ENCODE measurements around the gene ZNF112. TPM values are rescaled to one million over a fixed set of nuclear protein-coding genes. Genes with fewer than 3 reads are reported as not detected.
A peak's percentile ranks its signal among the peaks of the same experiment; 100 is the strongest.
"Not testable (repeated sequence)": the region's sequence is repeated elsewhere in the genome, so short reads cannot be mapped to it uniquely, and the experiment has no call there.

Gene ZNF112
- total RNA-seq: 5.0 and 7.2 TPM in 2 replicates

DNA sequence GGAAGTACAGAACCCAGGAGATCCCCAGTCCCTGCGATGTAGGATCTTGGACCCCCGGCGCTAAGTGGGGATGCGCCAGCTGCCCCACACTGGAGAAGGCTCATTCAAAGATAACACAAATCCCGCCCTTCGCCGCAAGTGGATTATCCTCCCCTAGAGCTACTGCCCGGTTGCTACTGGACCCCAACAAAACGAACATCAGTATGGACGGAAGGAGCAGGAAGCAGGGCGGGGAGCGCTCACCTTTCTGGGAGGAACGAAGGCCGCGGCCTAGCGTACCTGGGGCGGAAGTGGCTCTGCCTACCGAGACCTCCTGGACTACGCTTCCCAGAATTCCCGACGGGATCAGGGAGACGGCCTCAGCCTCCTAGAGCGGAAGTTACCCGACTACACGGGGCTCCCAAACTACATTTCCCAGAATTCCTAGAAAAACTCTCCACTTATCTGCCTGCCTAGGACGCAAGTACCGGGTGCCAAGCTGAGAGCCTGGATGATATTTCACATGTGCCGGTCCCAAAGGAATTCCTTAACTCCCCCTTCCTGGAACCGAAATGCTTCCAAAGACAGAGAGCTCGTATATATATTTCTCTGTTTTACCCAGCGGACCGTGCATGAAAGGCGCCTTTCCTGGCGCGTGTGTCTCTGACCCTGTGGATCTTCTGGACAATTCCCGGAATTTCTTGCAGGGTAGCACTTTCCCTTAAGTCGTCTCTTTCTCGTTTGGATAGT lies at the start of gene ZNF112:
Gene ZNF112, minus strand, starts transcription at position 298 of the 729 bp plus-strand sequence. CDS start 16,141 bp downstream, outside the sequence.
- DNase-seq (ENCODE audit: low read depth): peak; percentile 93
- TF ChIP-seq, protein P1, sequence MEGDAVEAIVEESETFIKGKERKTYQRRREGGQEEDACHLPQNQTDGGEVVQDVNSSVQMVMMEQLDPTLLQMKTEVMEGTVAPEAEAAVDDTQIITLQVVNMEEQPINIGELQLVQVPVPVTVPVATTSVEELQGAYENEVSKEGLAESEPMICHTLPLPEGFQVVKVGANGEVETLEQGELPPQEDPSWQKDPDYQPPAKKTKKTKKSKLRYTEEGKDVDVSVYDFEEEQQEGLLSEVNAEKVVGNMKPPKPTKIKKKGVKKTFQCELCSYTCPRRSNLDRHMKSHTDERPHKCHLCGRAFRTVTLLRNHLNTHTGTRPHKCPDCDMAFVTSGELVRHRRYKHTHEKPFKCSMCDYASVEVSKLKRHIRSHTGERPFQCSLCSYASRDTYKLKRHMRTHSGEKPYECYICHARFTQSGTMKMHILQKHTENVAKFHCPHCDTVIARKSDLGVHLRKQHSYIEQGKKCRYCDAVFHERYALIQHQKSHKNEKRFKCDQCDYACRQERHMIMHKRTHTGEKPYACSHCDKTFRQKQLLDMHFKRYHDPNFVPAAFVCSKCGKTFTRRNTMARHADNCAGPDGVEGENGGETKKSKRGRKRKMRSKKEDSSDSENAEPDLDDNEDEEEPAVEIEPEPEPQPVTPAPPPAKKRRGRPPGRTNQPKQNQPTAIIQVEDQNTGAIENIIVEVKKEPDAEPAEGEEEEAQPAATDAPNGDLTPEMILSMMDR (IDR thresholded peaks at IDR 0.05; ENCODE audit: insufficient read depth, low read length, severe bottlenecking): no peak
- Histone ChIP-seq H3K27me3 (ENCODE audit: control insufficient read depth, insufficient read depth, low read length) (no peaks in the 10 kb centered on the region), H3K36me3 (ENCODE audit: control insufficient read depth, insufficient read depth, low read length) (no peaks in the 10 kb centered on the region), H3K4me3 (ENCODE audit: low read depth, low read length) (peak within 1 kb of the TSS; percentile 74)
- FAIRE-seq: peak; percentile 97

DNA sequence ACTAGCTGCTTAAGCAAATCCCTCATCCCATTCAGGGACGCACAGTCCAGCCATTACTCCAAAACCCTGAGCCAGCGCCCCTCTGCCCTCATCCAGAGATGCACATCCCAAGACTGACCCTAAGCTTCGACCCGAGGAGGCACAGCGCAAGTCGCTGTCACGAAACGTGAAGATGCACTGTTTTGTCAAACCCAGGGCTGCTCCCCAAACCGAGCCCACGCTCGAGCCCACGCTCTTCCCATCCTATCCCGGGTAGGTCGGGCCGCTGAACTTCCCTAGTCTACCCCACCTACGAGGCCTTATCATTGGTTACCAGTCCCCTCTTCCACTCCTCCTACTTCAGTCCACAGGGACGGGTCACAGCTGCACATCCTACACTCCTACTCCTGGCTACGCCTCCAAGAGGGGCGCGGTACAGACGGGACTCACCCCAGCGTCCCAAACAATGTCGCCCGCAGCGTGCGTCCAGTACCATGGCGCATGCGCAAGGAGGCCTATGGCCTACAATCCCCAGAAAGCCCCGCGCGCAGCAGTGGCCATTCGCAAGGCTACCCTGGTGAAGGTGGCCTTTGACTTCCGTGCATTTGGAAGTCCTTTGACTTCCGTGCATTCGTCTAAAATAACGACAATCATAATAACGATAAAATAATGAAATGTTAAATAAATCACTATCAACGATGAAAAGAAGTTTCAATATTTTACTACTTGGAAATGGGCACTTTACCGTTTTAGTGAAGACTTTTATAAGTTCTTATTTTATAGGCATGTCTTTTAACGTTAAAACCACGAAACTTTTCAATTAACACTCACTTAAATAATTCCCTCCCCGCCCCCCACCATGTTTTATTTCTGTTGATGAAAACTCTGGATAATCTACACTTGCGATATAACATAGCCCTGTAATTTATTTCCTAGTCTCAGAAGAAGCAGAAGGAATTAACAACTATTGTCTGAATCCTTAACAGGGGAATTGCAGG lies 44.9 kb upstream of the ZNF112 start, which contains the start of gene ZNF285:
Gene ZNF285, minus strand, starts transcription at position 470 of the 977 bp plus-strand sequence. CDS start 4,395 bp downstream, outside the sequence.
- Histone ChIP-seq H3K4me3 (ENCODE audit: low read depth, low read length) (peak within 1 kb of the TSS; percentile 54), H3K36me3 (ENCODE audit: control insufficient read depth, insufficient read depth, low read length) (no peaks in the 10 kb centered on the region), H3K27me3 (ENCODE audit: control insufficient read depth, insufficient read depth, low read length) (no peaks in the 10 kb centered on the region)
- FAIRE-seq (no peak), DNase-seq (ENCODE audit: low read depth) (peak; percentile 89)
- TF ChIP-seq, protein P1 (IDR thresholded peaks at IDR 0.05; ENCODE audit: insufficient read depth, low read length, severe bottlenecking): no peak

DNA sequence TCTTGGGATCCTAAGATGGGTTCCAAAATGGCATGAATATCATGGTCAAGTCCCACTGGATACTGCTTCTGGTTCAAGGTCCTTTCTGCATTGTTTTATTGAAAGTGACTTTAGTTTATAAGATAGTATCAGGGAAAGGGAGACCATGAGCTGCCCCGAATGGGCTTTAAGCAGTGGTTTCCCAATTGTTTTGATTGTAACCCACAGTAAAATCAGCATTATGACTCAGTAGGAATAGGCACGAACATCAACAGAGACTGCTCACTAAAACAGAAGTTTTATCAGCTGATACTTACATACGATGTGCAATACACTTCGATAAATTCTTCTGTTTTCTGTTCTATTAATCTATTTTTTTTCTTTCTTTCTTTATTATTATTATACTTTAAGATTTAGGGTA lies 32.8 kb upstream of the ZNF112 start:
- not testable (repeated sequence) for FAIRE-seq; H3K27me3 ChIP-seq (ENCODE audit: control insufficient read depth, insufficient read depth, low read length); H3K36me3 ChIP-seq (ENCODE audit: control insufficient read depth, insufficient read depth, low read length); DNase-seq (ENCODE audit: low read depth); H3K4me3 ChIP-seq (ENCODE audit: low read depth, low read length)

DNA sequence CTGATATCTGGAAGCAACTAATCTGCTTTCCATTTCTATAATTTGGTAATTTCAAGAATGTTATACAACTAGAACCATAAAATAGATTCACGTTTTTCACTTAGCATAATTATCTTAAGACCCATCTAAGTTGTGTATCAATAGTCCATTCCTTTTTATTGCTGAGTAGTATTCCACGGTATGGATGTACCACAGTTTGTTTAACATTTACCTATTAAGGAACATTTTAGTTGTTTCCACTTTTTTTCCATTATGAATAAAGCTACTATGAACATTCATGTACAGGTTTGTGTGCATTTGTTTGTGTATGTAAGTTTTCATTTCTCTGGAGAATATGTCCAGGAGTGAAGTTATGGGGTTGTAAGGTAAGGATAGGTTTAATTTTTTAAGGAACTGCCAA lies 18.3 kb upstream of the ZNF112 start:
- H3K36me3 ChIP-seq (ENCODE audit: control insufficient read depth, insufficient read depth, low read length): no peaks in the 10 kb centered on the region
- DNase-seq (ENCODE audit: low read depth): no peak
- H3K4me3 ChIP-seq (ENCODE audit: low read depth, low read length): no peak overlapping the region
- H3K27me3 ChIP-seq (ENCODE audit: control insufficient read depth, insufficient read depth, low read length): no peaks in the 10 kb centered on the region
- TF ChIP-seq, protein P1 (IDR thresholded peaks at IDR 0.05; ENCODE audit: insufficient read depth, low read length, severe bottlenecking): no peak
- FAIRE-seq: no peak

DNA sequence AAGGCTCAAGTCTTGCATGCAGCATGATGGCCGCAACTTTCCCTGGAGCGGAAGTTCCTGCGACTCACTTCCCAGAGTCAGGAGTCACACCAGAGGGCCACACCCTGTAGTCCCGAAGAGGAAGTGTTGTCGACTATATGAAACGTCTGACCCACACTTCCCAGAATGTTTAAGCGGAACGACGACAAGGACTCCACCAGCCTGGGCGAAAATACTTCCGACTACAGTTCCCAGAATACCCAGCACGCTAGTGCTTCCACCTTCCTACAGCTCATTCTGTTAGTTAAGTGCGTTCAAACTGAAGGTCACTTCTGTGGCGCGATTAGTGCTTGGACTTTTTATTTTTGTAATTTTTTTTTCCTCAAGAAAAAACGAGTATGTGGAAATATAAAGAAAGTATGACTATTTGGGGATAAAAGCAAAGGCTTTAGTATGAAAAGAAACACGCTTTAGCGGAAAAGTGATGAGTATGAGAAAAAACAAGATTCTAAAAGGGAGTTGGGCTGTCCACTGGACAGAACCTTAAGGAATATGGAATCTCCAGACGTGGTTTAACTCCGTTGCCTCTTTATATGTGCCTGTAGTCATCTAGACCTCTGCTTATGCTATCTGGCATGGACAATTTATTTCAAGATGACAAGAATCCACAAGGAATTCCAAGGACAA lies 15.5 kb upstream of the ZNF112 start:
- FAIRE-seq: peak; percentile 95
- Histone ChIP-seq H3K27me3 (ENCODE audit: control insufficient read depth, insufficient read depth, low read length) (no peaks in the 10 kb centered on the region), H3K36me3 (ENCODE audit: control insufficient read depth, insufficient read depth, low read length) (no peaks in the 10 kb centered on the region), H3K4me3 (ENCODE audit: low read depth, low read length) (no peak overlapping the region)
- no peak for DNase-seq (ENCODE audit: low read depth)
- TF ChIP-seq, protein P1 (IDR thresholded peaks at IDR 0.05; ENCODE audit: insufficient read depth, low read length, severe bottlenecking): no peak

All from bronchial epithelial cell (primary cell).